Loucy (cell line): ENCODE results near the gene CNTNAP2.

Source experiments
- H2AFZ ChIP-seq: fragments of 200-600 bp; sonication (generic); 2 replicates; pipeline ENCODE4 v1.6.0; 2016; ENCODE audit warnings: antibody characterized with exemption, mild to moderate bottlenecking, low read length, moderate library complexity
- H3F3A ChIP-seq: fragments of 200-600 bp; 2 replicates; pipeline ENCODE4 v1.6.0; 2016; ENCODE audit warnings: antibody characterized with exemption, low read depth, mild to moderate bottlenecking
- H3K27me3 ChIP-seq: fragments of 200-600 bp; sonication (generic); 2 replicates; pipeline ENCODE4 v1.6.1; 2014; ENCODE audit warnings: low read length, mild to moderate bottlenecking; ENCODE audit not compliant: insufficient read depth, poor library complexity, severe bottlenecking
- H3K36me3 ChIP-seq: fragments of 200-600 bp; sonication (generic); 2 replicates; pipeline ENCODE4 v1.6.1; 2016; ENCODE audit warnings: low read length; ENCODE audit not compliant: insufficient read depth
- H3K4me1 ChIP-seq: fragments of 200-600 bp; sonication (generic); 2 replicates; pipeline ENCODE4 v1.5.1; 2014; ENCODE audit warnings: low read length, mild to moderate bottlenecking; ENCODE audit not compliant: insufficient read depth, poor library complexity, severe bottlenecking
- H3K4me2 ChIP-seq: fragments of 200-600 bp; sonication (generic); 2 replicates; pipeline ENCODE4 v1.6.0; 2014; ENCODE audit warnings: antibody characterized with exemption, low read length, low read depth, mild to moderate bottlenecking; ENCODE audit not compliant: poor library complexity, severe bottlenecking
- H3K4me3 ChIP-seq: fragments of 200-600 bp; sonication (generic); 2 replicates; pipeline ENCODE4 v1.5.1; 2014; ENCODE audit warnings: low read length, mild to moderate bottlenecking, mixed read lengths; ENCODE audit not compliant: poor library complexity, severe bottlenecking
- H3K79me2 ChIP-seq: fragments of 200-600 bp; sonication (generic); 2 replicates; pipeline ENCODE4 v1.6.1; 2014; ENCODE audit warnings: low read length; ENCODE audit not compliant: insufficient read depth
- H3K9ac ChIP-seq: fragments of 200-600 bp; sonication (generic); 2 replicates; pipeline ENCODE4 v1.6.0; 2014; ENCODE audit warnings: mild to moderate bottlenecking, low read depth, low read length, moderate library complexity; ENCODE audit not compliant: poor library complexity, severe bottlenecking
- H3K9me2 ChIP-seq: fragments of 200-600 bp; sonication (generic); replicated peaks from 2 replicates; pipeline ENCODE4 v1.6.1; 2016; ENCODE audit warnings: low read depth, low read length, mixed read lengths
- H3K9me3 ChIP-seq: fragments of 200-600 bp; sonication (generic); 2 replicates; pipeline ENCODE4 v1.6.1; 2014; ENCODE audit warnings: mild to moderate bottlenecking, antibody characterized with exemption, low read length, low read depth; ENCODE audit not compliant: insufficient read depth
- H4K20me1 ChIP-seq: fragments of 200-600 bp; sonication (generic); 2 replicates; pipeline ENCODE4 v1.6.0; 2014; ENCODE audit warnings: antibody characterized with exemption, low read length, mild to moderate bottlenecking; ENCODE audit not compliant: insufficient read depth, poor library complexity, severe bottlenecking
- EZH2phosphoT487 ChIP-seq: fragments of 200-600 bp; IDR thresholded peaks from 2 replicates; pipeline ENCODE4 v1.6.1; 2018; ENCODE audit warnings: antibody characterized with exemption, mild to moderate bottlenecking, moderate library complexity, borderline replicate concordance
- TF ChIP-seq, protein P1 (sequence below): fragments of 200-600 bp; sonication (generic); conservative IDR thresholded peaks from 2 replicates; pipeline ENCODE4 v1.5.1; 2014; ENCODE audit warnings: mild to moderate bottlenecking, antibody characterized with exemption, low read length

The CNTNAP2 gene

DNA sequence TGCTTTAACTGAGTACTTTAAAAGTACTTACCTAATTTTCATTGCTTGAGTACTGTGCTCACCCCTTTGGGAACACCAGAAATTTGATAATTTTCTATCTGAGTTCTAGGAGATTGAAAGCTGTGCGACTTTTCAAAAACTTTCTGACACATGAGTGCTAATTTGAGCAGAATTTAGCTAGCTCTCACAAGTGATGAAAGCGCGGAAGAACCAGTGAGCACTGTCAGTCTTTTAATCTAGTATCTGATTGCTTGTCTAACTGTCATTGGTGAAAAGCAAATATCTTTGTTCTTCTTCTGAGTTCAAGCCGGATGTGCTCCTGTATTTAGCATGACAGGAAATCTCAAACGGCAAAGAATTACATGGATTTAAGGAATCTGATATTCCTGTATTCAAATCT lies 899.4 kb downstream of the CNTNAP2 start:
- TF ChIP-seq, protein P1, sequence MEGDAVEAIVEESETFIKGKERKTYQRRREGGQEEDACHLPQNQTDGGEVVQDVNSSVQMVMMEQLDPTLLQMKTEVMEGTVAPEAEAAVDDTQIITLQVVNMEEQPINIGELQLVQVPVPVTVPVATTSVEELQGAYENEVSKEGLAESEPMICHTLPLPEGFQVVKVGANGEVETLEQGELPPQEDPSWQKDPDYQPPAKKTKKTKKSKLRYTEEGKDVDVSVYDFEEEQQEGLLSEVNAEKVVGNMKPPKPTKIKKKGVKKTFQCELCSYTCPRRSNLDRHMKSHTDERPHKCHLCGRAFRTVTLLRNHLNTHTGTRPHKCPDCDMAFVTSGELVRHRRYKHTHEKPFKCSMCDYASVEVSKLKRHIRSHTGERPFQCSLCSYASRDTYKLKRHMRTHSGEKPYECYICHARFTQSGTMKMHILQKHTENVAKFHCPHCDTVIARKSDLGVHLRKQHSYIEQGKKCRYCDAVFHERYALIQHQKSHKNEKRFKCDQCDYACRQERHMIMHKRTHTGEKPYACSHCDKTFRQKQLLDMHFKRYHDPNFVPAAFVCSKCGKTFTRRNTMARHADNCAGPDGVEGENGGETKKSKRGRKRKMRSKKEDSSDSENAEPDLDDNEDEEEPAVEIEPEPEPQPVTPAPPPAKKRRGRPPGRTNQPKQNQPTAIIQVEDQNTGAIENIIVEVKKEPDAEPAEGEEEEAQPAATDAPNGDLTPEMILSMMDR: no peak
- no peak for TF ChIP-seq EZH2phosphoT487
- Histone ChIP-seq H3K27me3 (no peaks in the 10 kb centered on the region), H3K9me2 (no peaks in the 10 kb centered on the region), H4K20me1 (no peaks in the 10 kb centered on the region), H3K4me3 (no peak overlapping the region), H3K4me2 (no peak overlapping the region), H2AFZ (no peak overlapping the region), H3F3A (no peaks in the 10 kb centered on the region), H3K9ac (no peak overlapping the region), H3K36me3 (no peaks in the 10 kb centered on the region), H3K79me2 (no peaks in the 10 kb centered on the region), H3K4me1 (no peaks in the 10 kb centered on the region), H3K9me3 (no peaks in the 10 kb centered on the region)

DNA sequence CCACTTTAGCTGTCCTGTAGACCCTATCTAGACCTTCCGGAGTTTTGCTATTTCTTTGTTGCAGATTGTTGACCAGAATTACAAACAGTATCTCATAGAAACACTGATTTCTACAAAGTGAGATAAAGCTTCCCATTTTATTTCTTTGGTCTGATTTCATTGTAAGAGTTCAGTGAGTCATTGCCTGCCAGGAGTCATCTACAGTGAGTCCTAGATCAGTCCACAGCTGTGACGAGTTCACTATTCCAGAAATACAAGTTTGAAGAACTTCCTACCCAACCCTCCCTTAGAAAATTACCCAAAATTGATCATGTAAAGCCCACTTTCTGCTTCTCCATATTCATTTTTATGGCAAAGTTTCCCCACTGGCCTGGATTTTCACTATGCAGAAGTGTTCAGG lies 905.5 kb downstream of the CNTNAP2 start:
- no peaks in the 10 kb centered on the region for H3K4me1 ChIP-seq
- no peaks in the 10 kb centered on the region for H3F3A ChIP-seq
- H3K9me3 ChIP-seq: no peaks in the 10 kb centered on the region
- no peak overlapping the region for H3K4me2 ChIP-seq
- H3K9ac ChIP-seq: no peak overlapping the region
- H3K4me3 ChIP-seq: no peak overlapping the region
- no peaks in the 10 kb centered on the region for H3K9me2 ChIP-seq
- H2AFZ ChIP-seq: no peak overlapping the region
- H3K36me3 ChIP-seq: no peaks in the 10 kb centered on the region
- no peaks in the 10 kb centered on the region for H3K79me2 ChIP-seq
- no peaks in the 10 kb centered on the region for H4K20me1 ChIP-seq
- TF ChIP-seq EZH2phosphoT487: no peak
- TF ChIP-seq, protein P1: no peak
- no peaks in the 10 kb centered on the region for H3K27me3 ChIP-seq

DNA sequence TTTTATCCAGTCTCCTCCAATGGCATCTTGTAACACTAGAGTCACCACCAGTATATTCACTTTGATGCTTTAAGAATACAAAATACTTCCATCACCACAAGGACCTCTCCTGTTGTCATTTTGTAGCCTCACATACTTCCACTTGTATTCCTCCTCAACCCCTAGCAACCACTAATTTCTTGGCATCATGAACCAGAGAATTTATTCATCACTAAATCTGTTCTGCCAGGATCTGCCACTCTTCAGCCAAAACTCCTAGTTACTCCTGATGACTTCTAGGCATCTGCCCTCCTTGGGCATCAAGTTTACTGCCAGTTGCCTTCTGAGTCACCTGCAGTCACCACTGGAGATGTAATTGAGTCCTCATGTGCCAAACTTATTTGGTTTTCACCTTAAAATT lies 906.8 kb downstream of the CNTNAP2 start:
- Histone ChIP-seq H3K9me3 (no peaks in the 10 kb centered on the region), H3K79me2 (no peaks in the 10 kb centered on the region), H2AFZ (no peak overlapping the region), H3K36me3 (no peaks in the 10 kb centered on the region), H4K20me1 (no peaks in the 10 kb centered on the region), H3K27me3 (no peaks in the 10 kb centered on the region), H3K4me1 (no peaks in the 10 kb centered on the region), H3K4me2 (no peak overlapping the region), H3K9ac (no peak overlapping the region), H3F3A (no peaks in the 10 kb centered on the region), H3K4me3 (no peak overlapping the region), H3K9me2 (no peaks in the 10 kb centered on the region)
- TF ChIP-seq, protein P1: no peak
- TF ChIP-seq EZH2phosphoT487: no peak
